Measurements from ENCODE around the gene OPN4.

GRCh38 chr10:86682675-86683074 lies 28.3 kb downstream of the OPN4 start:
- no peak for TF ChIP-seq FOSL2 (IDR thresholded peaks at IDR 0.05; ENCODE audit: borderline replicate concordance, low read depth)
- TF ChIP-seq CTCF (IDR thresholded peaks at IDR 0.05): no peak
- no peak for TF ChIP-seq USF2 (IDR thresholded peaks at IDR 0.05; ENCODE audit: borderline replicate concordance, low read depth, low read length)
- no peak for TF ChIP-seq SIN3A (IDR thresholded peaks at IDR 0.05; ENCODE audit: borderline replicate concordance, low read depth, low read length)
- TF ChIP-seq, protein P1, sequence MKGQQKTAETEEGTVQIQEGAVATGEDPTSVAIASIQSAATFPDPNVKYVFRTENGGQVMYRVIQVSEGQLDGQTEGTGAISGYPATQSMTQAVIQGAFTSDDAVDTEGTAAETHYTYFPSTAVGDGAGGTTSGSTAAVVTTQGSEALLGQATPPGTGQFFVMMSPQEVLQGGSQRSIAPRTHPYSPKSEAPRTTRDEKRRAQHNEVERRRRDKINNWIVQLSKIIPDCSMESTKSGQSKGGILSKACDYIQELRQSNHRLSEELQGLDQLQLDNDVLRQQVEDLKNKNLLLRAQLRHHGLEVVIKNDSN (IDR thresholded peaks at IDR 0.05; ENCODE audit: borderline replicate concordance, low read depth): no peak
- TF ChIP-seq EZH2phosphoT487 (IDR thresholded peaks at IDR 0.05; ENCODE audit: borderline replicate concordance, low read depth): no peak
- TF ChIP-seq MEF2A (IDR thresholded peaks at IDR 0.05; ENCODE audit: borderline replicate concordance, low read depth): no peak
- no peak for TF ChIP-seq POLR2AphosphoS5 (IDR thresholded peaks at IDR 0.05; ENCODE audit: low read depth, low read length)
- no peak for TF ChIP-seq RCOR1 (IDR thresholded peaks at IDR 0.05; ENCODE audit: low read length)
